H1 (cell line): Measurements from ENCODE around the gene MS4A6A. TPM values are rescaled to one million over a fixed set of nuclear protein-coding genes. Genes with fewer than 3 reads are reported as not detected.

Experiments
- CTCF ChIA-PET: fragments of 300-600 bp; sonication (Branson Sonifier 250); formaldehyde crosslinking; loops from one replicate; lab custom pipeline; 2021; ENCODE audit not compliant: partially characterized antibody; lab: Charles Lee
- POLR2A ChIA-PET: fragments of 300-600 bp; sonication (Branson Sonifier 250); formaldehyde crosslinking; loops from one replicate; lab custom pipeline; 2021; ENCODE audit warnings: inconsistent platforms; ENCODE audit not compliant: partially characterized antibody; lab: Charles Lee
- DNase-seq, 2 experiments: peaks; one replicate each; pipeline versions ENCODE4 v3.0.0 to v3.0.0-alpha.2; 2010 to 2022; ENCODE audit warnings: low spot score in 2 of 2, low read depth in 1 of 2, mixed read lengths in 1 of 2
- FAIRE-seq: peaks from 2 replicates; lab custom pipeline; 2011; peaks lifted over from hg19 to GRCh38; lab: Jason Lieb, UNC
- H2AFZ ChIP-seq: 2 replicates; pipeline ENCODE4 v1.8.1; 2012; ENCODE audit warnings: low read length, inconsistent platforms
- H2AK5ac ChIP-seq: 2 replicates; pipeline ENCODE4 v1.6.1; 2013; ENCODE audit warnings: low read depth, low read length
- H2BK120ac ChIP-seq: replicated peaks from 2 replicates; pipeline ENCODE3; 2013; ENCODE audit warnings: low read depth, low read length, inconsistent platforms
- H2BK12ac ChIP-seq: 2 replicates; pipeline ENCODE4 v1.6.1; 2013; ENCODE audit warnings: low read depth, low read length
- H2BK15ac ChIP-seq: 2 replicates; pipeline ENCODE4 v1.6.1; 2013; ENCODE audit warnings: low read length
- H2BK20ac ChIP-seq: 2 replicates; pipeline ENCODE4 v1.6.1; 2013; ENCODE audit warnings: low read length
- H2BK5ac ChIP-seq: 2 replicates; pipeline ENCODE4 v1.6.1; 2013; ENCODE audit warnings: low read depth, low read length
- H3K14ac ChIP-seq: 2 replicates; pipeline ENCODE4 v1.6.1; 2013; ENCODE audit warnings: inconsistent platforms; ENCODE audit not compliant: insufficient read length
- H3K18ac ChIP-seq: 2 replicates; pipeline ENCODE4 v1.6.1; 2013; ENCODE audit warnings: low read length; ENCODE audit errors: extremely low read depth
- H3K23ac ChIP-seq: 2 replicates; pipeline ENCODE4 v1.6.1; 2013; ENCODE audit warnings: inconsistent platforms; ENCODE audit not compliant: insufficient read length
- H3K23me2 ChIP-seq: 2 replicates; pipeline ENCODE4 v1.6.1; 2013; ENCODE audit warnings: low read depth, low read length
- H3K27ac ChIP-seq: 2 replicates; pipeline ENCODE4 v1.6.1; 2011; ENCODE audit warnings: low read depth, low read length, inconsistent platforms
- H3K27me3 ChIP-seq, 4 experiments: replicated peaks in 1 of 4; 1 replicate in 1 of 4; 2 replicates in 3 of 4; pipeline versions ENCODE4 v1.6.1 to v1.8.1; 2011 to 2013; ENCODE audit warnings: low read length in 3 of 4, mild to moderate bottlenecking in 3 of 4, inconsistent platforms in 2 of 4, mixed read lengths in 2 of 4, moderate library complexity in 1 of 4; ENCODE audit not compliant: control insufficient read depth in 3 of 4, insufficient read depth in 3 of 4; ENCODE audit errors: extremely low read depth in 1 of 4
- H3K36me3 ChIP-seq, 4 experiments: 2 replicates each; pipeline versions ENCODE4 v1.6.1 to v1.8.1; 2011 to 2013; ENCODE audit warnings: mild to moderate bottlenecking in 4 of 4, low read length in 3 of 4, moderate library complexity in 2 of 4, control low read depth in 1 of 4, inconsistent platforms in 1 of 4; ENCODE audit not compliant: insufficient read depth in 4 of 4, control insufficient read depth in 2 of 4
- H3K4ac ChIP-seq: replicated peaks from 2 replicates; pipeline ENCODE3; 2013; ENCODE audit warnings: low read length, low read depth, mixed read lengths, inconsistent platforms; ENCODE audit not compliant: insufficient read length
- H3K4me1 ChIP-seq, 4 experiments: replicated peaks in 1 of 4; 1 replicate in 1 of 4; 2 replicates in 3 of 4; pipeline versions ENCODE4 v1.6.1 to v1.8.1; 2011 to 2013; ENCODE audit warnings: low read length in 3 of 4, inconsistent platforms in 2 of 4, mixed read lengths in 1 of 4; ENCODE audit not compliant: insufficient read depth in 4 of 4, control insufficient read depth in 3 of 4
- H3K4me2 ChIP-seq, 2 experiments: 2 replicates each; pipeline versions ENCODE4 v1.6.1 to v1.8.1; 2011 to 2013; ENCODE audit warnings: low read depth in 2 of 2, low read length in 2 of 2, control low read depth in 1 of 2, inconsistent platforms in 1 of 2, mild to moderate bottlenecking in 1 of 2; ENCODE audit not compliant: insufficient read depth in 1 of 2
- H3K4me3 ChIP-seq, 4 experiments: fragments of 200-600, 300-600 bp in 1 of 4; sonication (generic), shearing (Covaris generic), sonication (Bioruptor Twin) in 1 of 4; 2 replicates each; pipeline versions ENCODE4 v1.5.1 to v1.8.1; 2011 to 2016; ENCODE audit warnings: low read length in 4 of 4, low read depth in 3 of 4, control low read depth in 2 of 4, inconsistent platforms in 2 of 4, mild to moderate bottlenecking in 2 of 4, mixed read lengths in 1 of 4, moderate library complexity in 1 of 4; ENCODE audit not compliant: insufficient read depth in 2 of 4; ENCODE audit errors: extremely low read depth in 1 of 4
- H3K56ac ChIP-seq: replicated peaks from 2 replicates; pipeline ENCODE3; 2013; ENCODE audit warnings: low read depth, mild to moderate bottlenecking, mixed read lengths, low read length, inconsistent platforms; ENCODE audit not compliant: insufficient read length
- H3K79me1 ChIP-seq: 2 replicates; pipeline ENCODE4 v1.6.1; 2013; ENCODE audit warnings: low read depth, low read length, control low read depth
- H3K79me2 ChIP-seq, 2 experiments: 2 replicates each; pipeline versions ENCODE4 v1.6.1 to v1.8.1; 2012 to 2013; ENCODE audit warnings: low read length in 2 of 2, mild to moderate bottlenecking in 2 of 2, inconsistent platforms in 1 of 2; ENCODE audit not compliant: insufficient read depth in 2 of 2, control insufficient read depth in 1 of 2
- H3K9ac ChIP-seq, 4 experiments: replicated peaks in 1 of 4; 1 replicate in 1 of 4; 2 replicates in 3 of 4; pipeline versions ENCODE4 v1.6.1 to v1.8.1; 2011 to 2013; ENCODE audit warnings: low read depth in 3 of 4, low read length in 3 of 4, control low read depth in 2 of 4, mild to moderate bottlenecking in 2 of 4, moderate library complexity in 2 of 4, inconsistent platforms in 1 of 4; ENCODE audit errors: extremely low read depth in 1 of 4
- H3K9me3 ChIP-seq, 2 experiments: 2 replicates each; pipeline versions ENCODE4 v1.6.1 to v1.8.1; 2012 to 2013; ENCODE audit warnings: mild to moderate bottlenecking in 2 of 2, moderate library complexity in 2 of 2, control low read depth in 1 of 2, inconsistent platforms in 1 of 2, low read depth in 1 of 2, low read length in 1 of 2, mixed read lengths in 1 of 2; ENCODE audit not compliant: insufficient read depth in 2 of 2
- H4K20me1 ChIP-seq, 2 experiments: replicated peaks in 1 of 2; 2 replicates each; pipeline versions ENCODE3 to v1.8.1; 2011 to 2013; ENCODE audit warnings: inconsistent platforms in 2 of 2, low read length in 2 of 2, mild to moderate bottlenecking in 1 of 2; ENCODE audit not compliant: insufficient read depth in 2 of 2, control insufficient read depth in 1 of 2
- H4K5ac ChIP-seq: 2 replicates; pipeline ENCODE4 v1.6.1; 2013; ENCODE audit warnings: low read length, low read depth, mixed read lengths, inconsistent platforms; ENCODE audit not compliant: insufficient read length
- H4K8ac ChIP-seq: 2 replicates; pipeline ENCODE4 v1.8.0; 2013; ENCODE audit warnings: mild to moderate bottlenecking, moderate library complexity, low read length, inconsistent platforms; ENCODE audit not compliant: insufficient read depth; ENCODE audit errors: extremely low read depth
- H4K91ac ChIP-seq: replicated peaks from 2 replicates; pipeline ENCODE3; 2013; ENCODE audit warnings: low read length, mixed read lengths, inconsistent platforms; ENCODE audit not compliant: insufficient read length
- CREB1 ChIP-seq: IDR thresholded peaks from 2 replicates; pipeline ENCODE4 v1.6.1; 2012; ENCODE audit warnings: inconsistent platforms
- CTBP2 ChIP-seq: IDR thresholded peaks from 2 replicates; pipeline ENCODE4 v1.7.0; 2011; ENCODE audit warnings: borderline replicate concordance, mild to moderate bottlenecking, moderate library complexity, mixed read lengths, low read length; ENCODE audit not compliant: insufficient read depth, insufficient read length
- KDM1A ChIP-seq: fragments of 200-600, 300-600 bp; sonication (generic); IDR thresholded peaks from 2 replicates; pipeline ENCODE4 v1.7.1; 2016; ENCODE audit warnings: mild to moderate bottlenecking, low read length, borderline replicate concordance
- RAD21 ChIP-seq, 2 experiments: IDR thresholded peaks in 1 of 2; conservative IDR thresholded peaks in 1 of 2; 2 replicates each; pipeline ENCODE4 v1.6.1; 2011; ENCODE audit warnings: low read depth in 2 of 2, low read length in 2 of 2, improper control_type of control experiment in 1 of 2, inconsistent platforms in 1 of 2, mild to moderate bottlenecking in 1 of 2, moderate library complexity in 1 of 2
- RXRA ChIP-seq: IDR thresholded peaks from 2 replicates; pipeline ENCODE4 v1.6.1; 2011; ENCODE audit warnings: low read depth, mild to moderate bottlenecking, low read length, moderate library complexity; ENCODE audit not compliant: insufficient read depth
- SIRT6 ChIP-seq: IDR thresholded peaks from one replicate; pipeline ENCODE4 v1.7.1; 2012; ENCODE audit warnings: low read length, inconsistent platforms
- SIX5 ChIP-seq: IDR thresholded peaks from 2 replicates; pipeline ENCODE4 v1.6.1; 2011; ENCODE audit warnings: mild to moderate bottlenecking, low read depth, low read length
- SP2 ChIP-seq: IDR thresholded peaks from 2 replicates; pipeline ENCODE4 v1.6.1; 2012; ENCODE audit warnings: mild to moderate bottlenecking, low read length, inconsistent platforms
- SUZ12 ChIP-seq: fragments of 200-600 bp; sonication (generic); IDR thresholded peaks from 2 replicates; pipeline ENCODE4 v1.6.1; 2012; ENCODE audit warnings: mild to moderate bottlenecking, inconsistent platforms, low read length, moderate library complexity, mixed read lengths
- TAF1 ChIP-seq: IDR thresholded peaks from 2 replicates; pipeline ENCODE4 v1.6.1; 2011; ENCODE audit warnings: mild to moderate bottlenecking, low read depth, low read length
- YY1 ChIP-seq: IDR thresholded peaks from 2 replicates; pipeline ENCODE4 v1.6.1; 2011; ENCODE audit warnings: low read depth, mild to moderate bottlenecking, low read length
- WGBS, 2 experiments: shearing (Covaris generic) in 1 of 2; methylation state at CpG; one replicate each; pipeline versions ENCODE4 v1.1.6 to v1.1.7; 2013 to 2015; ENCODE audit warnings: low lambda C conversion rate in 2 of 2, mixed read lengths in 2 of 2, inconsistent platforms in 1 of 2, low coverage in 1 of 2, missing lambda C conversion rate in 1 of 2; ENCODE audit not compliant: insufficient replicate concordance in 2 of 2, insufficient coverage in 1 of 2, insufficient read length in 1 of 2; ENCODE audit errors: extremely low coverage in 1 of 2, missing lambda C conversion rate in 1 of 2; 5-methylcytosine and 5-hydroxymethylcytosine counted together
- polyA plus RNA-seq, 7 experiments: library from polyadenylated mRNA; depleted of rRNA in 3 of 7; stranded (reverse) in 5 of 7; unstranded in 2 of 7; fragments of >200 nt in 5 of 7; fragments of 200-250 nt in 2 of 7; gene quantifications; 1 replicate in 5 of 7; 2 replicates in 1 of 7; 4 replicates in 1 of 7; pipeline versions ENCODE4 v1.2.1 to v1.2.3, GENCODE V29; 2011 to 2013; ENCODE audit warnings: missing spikeins in 2 of 7, mixed read lengths in 2 of 7
- total RNA-seq: library from RNA; stranded (reverse); fragmentation: NEBNext Ultra II Directional; extraction: Animal tissue kit (Norgen Biotek cat#: 25700); gene quantifications from 2 replicates; pipeline ENCODE4 v1.2.1, GENCODE V29; 2021

Gene MS4A6A
- total and polyA plus RNA-seq, 2 of the 8 experiments (the other 6 are each of a cell fraction or from before 2014, with no cell fraction given) = not detected

GRCh38 chr11:60145677-60146076 is 37.2 kb downstream of the MS4A6A start:
- Histone ChIP-seq H3K4me3 (no peak overlapping the region), H2AFZ (peak overlapping the region; percentile 17; the same call in 1 of the 2 replicates), H3K18ac (no peak overlapping the region), H3K79me1 (no peaks in the 10 kb centered on the region), H3K9ac (no peak overlapping the region), H3K23me2 (no peaks in the 10 kb centered on the region), H4K5ac (no peak overlapping the region), H3K4me1 (no peaks in the 10 kb centered on the region), H2BK120ac (no peak overlapping the region), H2BK20ac (no peak overlapping the region), H3K27ac (no peak overlapping the region), H3K23ac (no peak overlapping the region), H4K20me1 (no peaks in the 10 kb centered on the region), H3K9me3 (no peaks in the 10 kb centered on the region; a peak in 1 of 4 replicates), H3K14ac (no peak overlapping the region), H3K27me3 (no peaks in the 10 kb centered on the region), H3K4me2 (no peak overlapping the region), H4K91ac (no peak overlapping the region), H2BK5ac (no peak overlapping the region), H3K36me3 (no peaks in the 10 kb centered on the region), H2BK15ac (no peak overlapping the region), H2BK12ac (no peak overlapping the region), H4K8ac (no peak overlapping the region), H2AK5ac (no peak overlapping the region), H3K79me2 (no peaks in the 10 kb centered on the region), H3K4ac (no peak overlapping the region), H3K56ac (no peak overlapping the region)
- ChIA-PET POLR2A (no interaction called here), CTCF (interaction anchor here (0.9 to 1.4 kb wide), 4 partner anchors 27 to 323 kb away, joined by 3 to 7 read pairs (median 3); no protein-coding TSS in a partner anchor)
- DNase-seq (no peak), FAIRE-seq (no peak)
- WGBS, 2 experiments = 95% methylated on average over 3 of the region's 3 CpGs; no CpG with 5 or more reads in 1 of the 2 experiments
- TF ChIP-seq SIX5 (no peak), KDM1A (no peak), TAF1 (no peak), SUZ12 (no peak), RAD21 (IDR thresholded peaks at IDR 0.05 in 1 of 2, conservative IDR thresholded peaks at IDR 0.05 in 1 of 2; ENCODE audit: low read depth in 2 of 2, low read length in 2 of 2) (no peak), CTBP2 (no peak), CREB1 (no peak), SP2 (no peak), SIRT6 (no peak), YY1 (no peak), RXRA (no peak)
